ENCODE results near the gene GPR52. TPM values are rescaled to one million over a fixed set of nuclear protein-coding genes. Genes with fewer than 3 reads are reported as not detected.

The GPR52 gene
- total and polyA plus RNA-seq, 2 donors (not counting 3 experiments of a cell fraction or from before 2014, with no cell fraction given) = 0.33 to 2.2 TPM

- H3K9me1 ChIP-seq (replicated peaks; ENCODE audit: control insufficient read depth, extremely low read depth, insufficient read depth, low read length) = no peaks in the 10 kb centered on the region
- no peaks in the 10 kb centered on the region for H3K79me2 ChIP-seq (ENCODE audit: control insufficient read depth, insufficient read depth, low read length)
- H3K4me2 ChIP-seq (ENCODE audit: insufficient read depth, low read length) = no peak overlapping the region
- dilution Hi-C loops (cut with MboI; ENCODE audit: extremely low pct_ligation_motif_present, low sequenced_read_pairs) = no loop called here
- CTCF ChIA-PET = no interaction called here
- intact Hi-C loops (cut with micrococcal nuclease) = no loop called here
- POLR2A ChIA-PET = no interaction called here
- FAIRE-seq (no peak), DNase-seq (ENCODE audit: low read depth, low spot score) (no peak)
- H3K36me3 ChIP-seq (ENCODE audit: control insufficient read depth in 2 of 2, extremely low read depth in 1 of 2, insufficient read depth in 2 of 2, low read length in 2 of 2) = no peaks in the 10 kb centered on the region
- H3K9me3 ChIP-seq (replicated peaks; ENCODE audit: control insufficient read depth, insufficient read depth, low read length) = no peaks in the 10 kb centered on the region
- no peaks in the 10 kb centered on the region for H3K4me1 ChIP-seq (ENCODE audit: control insufficient read depth, extremely low read depth, insufficient read depth, low read length)
- no peak overlapping the region for H3K27ac ChIP-seq (ENCODE audit: insufficient read depth, low read depth, low read length)
- H4K20me1 ChIP-seq (replicated peaks; ENCODE audit: control insufficient read depth, extremely low read depth, insufficient read depth, low read length) = no peaks in the 10 kb centered on the region
- TF ChIP-seq JUN (IDR thresholded peaks at IDR 0.05; ENCODE audit: borderline replicate concordance, insufficient read depth, insufficient read length, low read depth) (no peak), EZH2 (IDR thresholded peaks at IDR 0.05; ENCODE audit: borderline replicate concordance, low read depth, low read length, severe bottlenecking) (no peak), MYC (IDR thresholded peaks at IDR 0.05; ENCODE audit: low read depth, low read length) (no peak), GATA2 (IDR thresholded peaks at IDR 0.05; ENCODE audit: insufficient read depth, insufficient read length, low read depth, low read length) (no peak), POLR2AphosphoS5 (IDR thresholded peaks at IDR 0.05; ENCODE audit: insufficient read depth, low read depth, low read length) (no peak), POLR2A (IDR thresholded peaks at IDR 0.05; ENCODE audit: low read depth, low read length) (no peak), FOS (IDR thresholded peaks at IDR 0.05; ENCODE audit: borderline replicate concordance, insufficient read depth, low read length) (no peak)
- TF ChIP-seq, protein P1, sequence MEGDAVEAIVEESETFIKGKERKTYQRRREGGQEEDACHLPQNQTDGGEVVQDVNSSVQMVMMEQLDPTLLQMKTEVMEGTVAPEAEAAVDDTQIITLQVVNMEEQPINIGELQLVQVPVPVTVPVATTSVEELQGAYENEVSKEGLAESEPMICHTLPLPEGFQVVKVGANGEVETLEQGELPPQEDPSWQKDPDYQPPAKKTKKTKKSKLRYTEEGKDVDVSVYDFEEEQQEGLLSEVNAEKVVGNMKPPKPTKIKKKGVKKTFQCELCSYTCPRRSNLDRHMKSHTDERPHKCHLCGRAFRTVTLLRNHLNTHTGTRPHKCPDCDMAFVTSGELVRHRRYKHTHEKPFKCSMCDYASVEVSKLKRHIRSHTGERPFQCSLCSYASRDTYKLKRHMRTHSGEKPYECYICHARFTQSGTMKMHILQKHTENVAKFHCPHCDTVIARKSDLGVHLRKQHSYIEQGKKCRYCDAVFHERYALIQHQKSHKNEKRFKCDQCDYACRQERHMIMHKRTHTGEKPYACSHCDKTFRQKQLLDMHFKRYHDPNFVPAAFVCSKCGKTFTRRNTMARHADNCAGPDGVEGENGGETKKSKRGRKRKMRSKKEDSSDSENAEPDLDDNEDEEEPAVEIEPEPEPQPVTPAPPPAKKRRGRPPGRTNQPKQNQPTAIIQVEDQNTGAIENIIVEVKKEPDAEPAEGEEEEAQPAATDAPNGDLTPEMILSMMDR (IDR thresholded peaks at IDR 0.05; ENCODE audit: extremely low read depth in 1 of 2, insufficient read depth in 1 of 2, low read depth in 1 of 2, low read length in 2 of 2) = no peak
- TF ChIP-seq, protein P2, sequence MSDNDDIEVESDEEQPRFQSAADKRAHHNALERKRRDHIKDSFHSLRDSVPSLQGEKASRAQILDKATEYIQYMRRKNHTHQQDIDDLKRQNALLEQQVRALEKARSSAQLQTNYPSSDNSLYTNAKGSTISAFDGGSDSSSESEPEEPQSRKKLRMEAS (IDR thresholded peaks at IDR 0.05; ENCODE audit: insufficient read depth, insufficient read length) = no peak
- BruUV-seq (replicated peaks) = no TSS peak
- H3K27me3 ChIP-seq (ENCODE audit: control insufficient read depth in 2 of 2, insufficient read depth in 2 of 2, low read length in 2 of 2) = no peaks in the 10 kb centered on the region
- H2AFZ ChIP-seq (ENCODE audit: low read depth, low read length) = no peak overlapping the region
- H3K4me3 ChIP-seq (replicated peaks in 1 of 3; ENCODE audit: insufficient read depth in 1 of 3, low read depth in 1 of 3, low read length in 3 of 3) = no peak overlapping the region
- no peak overlapping the region for H3K9ac ChIP-seq (replicated peaks; ENCODE audit: extremely low read depth, insufficient read depth, low read length)
Observed at GRCh38 chr1:174479281-174479680, 31.5 kb downstream of the GPR52 start.

Measured in endothelial cell of umbilical vein (primary cell).